ENCODE results near the gene PCGF6.
"Not testable (repeated sequence)": the region's sequence is repeated elsewhere in the genome, so short reads cannot be mapped to it uniquely, and the experiment has no call there.

The PCGF6 gene, protein sequence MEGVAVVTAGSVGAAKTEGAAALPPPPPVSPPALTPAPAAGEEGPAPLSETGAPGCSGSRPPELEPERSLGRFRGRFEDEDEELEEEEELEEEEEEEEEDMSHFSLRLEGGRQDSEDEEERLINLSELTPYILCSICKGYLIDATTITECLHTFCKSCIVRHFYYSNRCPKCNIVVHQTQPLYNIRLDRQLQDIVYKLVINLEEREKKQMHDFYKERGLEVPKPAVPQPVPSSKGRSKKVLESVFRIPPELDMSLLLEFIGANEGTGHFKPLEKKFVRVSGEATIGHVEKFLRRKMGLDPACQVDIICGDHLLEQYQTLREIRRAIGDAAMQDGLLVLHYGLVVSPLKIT

DNA sequence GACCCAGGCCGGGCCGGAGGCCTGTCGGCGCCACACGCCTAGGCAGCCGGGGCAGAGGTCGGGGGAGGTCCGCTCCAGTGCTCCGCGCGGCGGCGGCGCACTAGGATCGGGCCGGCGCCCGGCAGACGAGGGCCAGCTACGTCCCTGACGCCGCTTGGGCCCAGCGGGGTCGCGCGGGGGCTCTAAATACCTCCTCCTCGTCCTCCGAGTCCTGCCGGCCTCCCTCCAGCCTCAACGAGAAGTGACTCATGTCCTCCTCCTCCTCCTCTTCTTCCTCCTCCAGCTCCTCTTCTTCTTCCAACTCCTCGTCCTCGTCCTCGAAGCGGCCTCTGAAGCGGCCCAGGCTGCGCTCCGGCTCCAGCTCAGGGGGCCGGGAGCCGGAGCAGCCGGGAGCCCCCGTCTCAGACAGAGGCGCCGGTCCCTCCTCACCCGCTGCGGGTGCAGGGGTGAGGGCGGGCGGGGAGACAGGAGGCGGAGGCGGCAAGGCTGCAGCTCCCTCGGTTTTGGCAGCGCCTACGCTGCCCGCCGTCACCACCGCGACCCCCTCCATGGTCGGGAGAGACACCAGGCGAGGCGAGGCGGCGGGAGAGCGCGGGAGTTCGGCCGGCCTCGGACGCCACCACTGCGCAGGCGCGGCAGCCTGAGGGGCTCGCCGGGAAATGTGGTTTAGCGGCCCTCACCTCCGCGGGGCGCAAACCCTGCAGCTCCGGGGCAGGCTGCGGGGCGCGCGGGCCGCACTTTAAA, at the start of gene PCGF6:
TSS of gene PCGF6 (minus strand) at position 624 of the 744 bp plus-strand sequence. CDS start at position 550, 74 bp downstream.
- DNase-seq, result peak; percentile 73 to 74

DNA sequence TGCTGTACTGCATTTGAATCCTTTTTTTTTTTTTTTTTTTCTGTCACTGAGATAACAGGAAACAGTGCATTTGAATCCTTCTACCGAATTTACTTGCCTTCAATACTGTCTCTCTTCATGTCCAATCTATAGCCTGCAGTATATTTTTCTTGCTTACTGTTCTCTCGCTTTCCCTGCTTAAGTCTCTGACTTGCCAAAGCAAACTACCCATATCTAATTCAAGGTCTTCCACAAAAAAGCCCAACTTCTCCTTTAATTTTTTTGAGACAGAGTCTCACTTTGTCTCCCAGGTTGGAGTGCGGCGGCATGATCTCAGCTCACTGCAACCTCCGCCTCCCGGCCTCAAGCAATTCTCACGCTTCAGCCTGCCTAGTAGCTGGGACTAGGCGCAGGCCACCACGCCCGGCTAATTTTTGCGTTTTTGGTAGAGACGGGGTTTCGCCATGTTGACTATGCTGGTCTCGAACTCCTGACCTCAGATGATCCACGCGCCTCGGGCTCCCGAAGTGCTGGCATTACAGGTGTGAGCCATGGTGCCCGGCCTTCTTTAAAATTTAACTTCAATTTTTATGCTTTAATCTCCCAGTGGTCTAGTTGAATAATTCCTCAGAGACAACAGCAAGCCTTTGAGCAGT, 46.4 kb upstream of the PCGF6 start:
- DNase-seq, result no peak

DNA sequence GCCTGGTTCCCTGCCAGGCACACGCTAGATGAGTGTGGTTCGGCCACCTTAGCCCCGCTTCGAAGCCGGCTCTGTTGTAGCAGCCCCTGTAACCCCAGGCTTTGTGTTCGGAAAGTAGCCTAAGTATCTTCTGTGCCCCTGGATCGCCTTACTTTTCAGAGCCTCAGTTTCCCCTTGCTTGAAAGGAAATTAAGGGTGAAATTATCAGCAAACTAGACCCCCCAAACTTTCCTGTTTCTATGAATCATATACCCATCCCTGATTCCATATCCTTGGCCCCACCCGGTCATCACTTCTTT, 45.8 kb upstream of the PCGF6 start:
- no peak for DNase-seq

DNA sequence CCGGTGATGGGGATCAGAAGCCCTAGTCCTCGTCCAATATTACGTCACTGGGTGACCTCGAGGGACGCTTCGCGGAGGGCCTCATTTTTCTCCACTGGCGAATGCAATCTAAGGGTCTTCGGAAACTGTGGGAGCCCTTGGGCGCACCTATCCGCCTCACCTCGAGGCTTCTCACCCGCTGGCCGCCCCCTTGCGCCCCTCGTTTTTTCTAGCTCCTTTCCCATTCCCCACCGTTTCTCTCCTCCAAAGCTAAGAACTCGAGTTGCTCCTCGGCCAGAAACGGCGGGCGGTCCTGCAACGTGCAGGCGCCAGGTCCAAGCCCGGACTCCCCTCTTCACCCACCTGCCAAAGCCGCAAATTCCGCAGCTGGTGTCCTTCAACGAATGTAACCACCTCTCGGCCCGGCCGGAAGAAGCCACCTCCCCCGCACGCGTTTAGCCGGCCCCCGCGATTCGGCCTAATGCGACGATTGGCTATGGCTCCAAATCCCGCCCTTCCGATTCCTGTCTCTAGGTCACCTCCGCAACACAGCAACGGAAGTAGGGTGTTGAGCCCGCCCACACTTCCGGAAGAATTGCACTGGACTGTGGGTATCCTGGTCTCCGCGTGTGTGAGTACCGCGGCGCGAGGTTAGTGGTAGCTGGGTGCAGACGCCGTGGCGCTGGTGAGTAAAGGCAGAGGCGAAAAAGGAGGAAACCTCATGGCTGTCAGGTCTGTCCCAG, 45.3 kb upstream of the PCGF6 start, which contains the start of the genes ATP5MK and PDCD11:
TSS of gene ATP5MK (minus strand) at position 409 of the 722 bp plus-strand sequence. CDS start 4,018 bp downstream, outside the sequence.
TSS of gene PDCD11 (plus strand) at position 560 of the 722 bp plus-strand sequence. CDS start 1,801 bp downstream, outside the sequence.
- DNase-seq, result peak; percentile 95

DNA sequence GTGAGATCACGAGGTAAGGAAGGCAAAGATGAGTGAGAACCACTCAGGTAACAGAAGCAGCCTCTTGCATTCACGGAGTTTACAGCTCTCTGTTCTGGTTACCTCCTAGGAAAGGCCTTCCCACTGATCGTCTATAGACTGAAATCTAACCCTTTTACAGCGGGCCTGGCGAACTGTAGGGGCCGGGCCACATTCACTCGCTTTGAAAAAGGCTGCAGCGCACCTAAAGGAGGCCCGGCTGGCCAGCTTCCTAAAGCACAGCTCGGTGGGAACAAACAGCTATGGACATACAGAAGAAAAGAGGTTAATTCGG, 44.8 kb upstream of the PCGF6 start:
- DNase-seq, result no peak

DNA sequence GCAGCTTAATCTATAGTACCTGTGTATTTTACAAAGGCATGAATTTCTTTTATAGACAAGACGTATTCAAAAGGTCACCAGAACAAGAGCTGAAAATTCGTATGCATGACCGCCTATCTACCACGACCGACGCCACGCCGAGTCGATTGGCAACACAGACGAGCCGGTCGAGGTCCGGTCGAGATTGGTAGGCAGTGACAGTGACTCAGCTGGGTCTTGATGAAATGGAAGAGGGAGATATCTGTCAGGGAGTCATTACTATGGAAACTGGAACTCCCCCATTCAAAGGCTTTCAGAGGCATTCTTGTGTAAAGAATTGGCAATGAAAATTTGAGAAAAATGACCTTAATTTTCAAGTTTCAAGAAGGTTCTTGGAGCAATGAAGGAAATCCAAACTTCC, 43.2 kb upstream of the PCGF6 start:
- DNase-seq, result no peak

DNA sequence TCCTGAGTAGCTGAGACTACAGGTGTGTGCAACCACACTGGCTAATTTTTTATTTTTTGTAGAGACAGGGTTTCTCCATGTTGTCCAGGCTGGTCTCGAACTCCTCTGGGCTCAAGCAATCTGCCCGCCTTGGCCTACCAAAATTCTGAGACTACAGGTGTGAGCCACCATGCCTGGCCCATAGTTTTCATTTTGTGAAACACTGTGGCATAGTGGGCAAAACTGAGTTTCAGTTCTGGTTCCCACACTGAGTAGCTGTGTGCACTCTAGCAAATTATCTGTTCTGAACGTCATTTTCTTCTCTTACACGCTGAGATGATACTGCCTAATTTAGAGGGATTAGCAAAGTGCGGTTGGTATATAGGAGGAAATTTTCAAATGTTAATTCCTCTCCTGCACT, 31.8 kb upstream of the PCGF6 start:
- DNase-seq, result no peak

DNA sequence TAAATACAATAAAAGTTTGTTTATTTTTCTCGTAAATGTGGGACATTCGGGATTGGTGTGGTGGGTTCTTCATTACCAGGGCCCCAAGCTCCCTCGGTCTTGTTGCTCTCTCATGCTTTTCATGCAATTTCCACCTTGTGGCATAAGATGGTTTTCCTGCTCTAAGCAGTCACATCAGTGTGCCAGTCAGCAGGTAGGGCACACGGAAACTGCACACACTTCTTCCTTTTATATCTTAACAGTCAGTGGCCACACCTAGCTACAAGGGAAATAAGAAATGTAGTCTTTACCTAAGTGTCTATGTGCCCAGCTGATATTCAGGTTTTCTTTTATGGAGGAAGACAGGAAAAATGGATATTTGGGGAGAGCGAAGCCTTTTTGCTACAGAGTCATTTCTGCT, 23.3 kb upstream of the PCGF6 start:
- no peak for DNase-seq

DNA sequence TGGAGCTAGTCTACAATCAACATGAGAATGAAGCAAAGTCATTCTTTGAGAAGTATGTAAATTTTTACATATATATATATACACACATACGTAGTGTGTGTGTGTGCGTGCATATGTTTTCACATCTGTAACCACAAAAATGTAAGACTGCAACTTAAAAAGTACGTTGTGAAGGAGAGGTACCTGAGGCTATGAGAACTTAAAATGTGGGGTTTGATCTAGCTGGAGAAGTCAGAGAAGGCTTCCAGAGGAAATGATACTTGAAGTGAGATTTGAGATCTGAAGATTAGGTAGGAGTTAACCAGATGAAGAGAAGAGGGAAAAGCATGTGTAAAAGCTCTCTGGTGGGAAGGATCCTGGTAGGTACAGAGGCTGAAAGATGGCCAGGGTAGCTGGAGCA, 22.6 kb upstream of the PCGF6 start:
- no peak for DNase-seq

DNA sequence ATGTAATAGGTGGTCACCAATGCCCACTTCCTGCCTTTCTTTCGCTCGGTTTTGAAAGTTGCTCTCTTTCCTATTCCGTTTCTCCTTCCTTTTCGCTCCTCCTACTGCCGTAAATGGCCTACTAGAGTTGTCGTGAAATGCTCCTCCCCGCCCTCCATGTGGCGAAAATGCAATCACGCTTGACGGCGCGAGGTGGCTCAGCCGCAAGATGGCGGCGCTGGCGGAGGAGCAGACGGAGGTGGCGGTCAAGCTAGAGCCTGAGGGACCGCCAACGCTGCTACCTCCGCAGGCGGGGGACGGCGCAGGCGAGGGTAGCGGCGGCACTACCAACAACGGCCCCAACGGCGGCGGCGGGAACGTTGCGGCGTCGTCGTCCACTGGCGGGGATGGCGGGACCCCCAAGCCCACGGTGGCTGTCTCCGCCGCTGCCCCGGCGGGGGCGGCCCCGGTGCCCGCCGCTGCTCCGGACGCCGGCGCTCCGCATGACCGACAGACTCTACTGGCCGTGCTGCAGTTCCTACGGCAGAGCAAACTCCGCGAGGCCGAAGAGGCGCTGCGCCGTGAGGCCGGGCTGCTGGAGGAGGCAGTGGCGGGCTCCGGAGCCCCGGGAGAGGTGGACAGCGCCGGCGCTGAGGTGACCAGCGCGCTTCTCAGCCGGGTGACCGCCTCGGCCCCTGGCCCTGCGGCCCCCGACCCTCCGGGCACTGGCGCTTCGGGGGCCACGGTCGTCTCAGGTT, 17.0 kb upstream of the PCGF6 start, which contains the start of gene TAF5:
TSS of gene TAF5 (plus strand) at position 195 of the 737 bp plus-strand sequence. CDS start at position 209, 14 bp downstream.
- peak; percentile 90 to 93 for DNase-seq

DNA sequence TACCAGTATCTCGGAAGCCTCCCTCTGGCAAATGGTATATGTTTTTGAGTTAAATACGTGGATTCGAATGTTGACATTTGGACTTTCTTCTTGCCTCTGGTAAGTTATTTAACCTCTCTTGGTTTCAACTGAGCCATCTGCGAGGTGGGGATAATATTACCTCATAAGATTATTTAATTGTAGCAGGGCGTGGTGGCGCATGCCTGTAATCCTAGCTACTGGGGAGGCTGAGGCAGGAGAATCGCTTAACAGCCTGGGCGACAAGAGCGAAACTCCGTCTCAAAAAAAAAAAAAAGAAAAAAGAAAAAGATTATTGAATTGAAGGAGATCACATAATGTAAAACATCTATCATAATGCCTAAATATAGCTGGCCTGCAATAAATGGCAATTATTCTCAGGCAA, 16.4 kb upstream of the PCGF6 start:
- no peak for DNase-seq

DNA sequence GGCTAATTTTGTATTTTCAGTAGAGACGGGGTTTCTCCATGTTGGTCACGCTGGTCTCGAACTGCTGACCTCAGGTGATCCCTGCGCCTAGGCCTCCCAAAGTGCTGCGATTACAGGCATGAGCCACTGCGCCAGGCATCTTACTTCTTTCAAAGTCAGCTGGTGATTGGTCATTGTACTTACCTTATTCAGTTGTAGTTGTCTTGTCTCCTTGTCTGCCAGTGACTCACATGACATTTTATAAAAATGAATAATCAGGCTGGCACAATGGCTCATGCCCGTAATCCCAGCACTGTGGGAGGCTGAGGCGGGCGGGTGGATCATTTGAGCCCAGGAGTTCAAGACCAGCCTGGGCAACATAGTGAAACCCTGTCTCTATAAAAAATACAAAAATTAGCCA, 9.9 kb upstream of the PCGF6 start:
- DNase-seq, result not testable (repeated sequence)

DNA sequence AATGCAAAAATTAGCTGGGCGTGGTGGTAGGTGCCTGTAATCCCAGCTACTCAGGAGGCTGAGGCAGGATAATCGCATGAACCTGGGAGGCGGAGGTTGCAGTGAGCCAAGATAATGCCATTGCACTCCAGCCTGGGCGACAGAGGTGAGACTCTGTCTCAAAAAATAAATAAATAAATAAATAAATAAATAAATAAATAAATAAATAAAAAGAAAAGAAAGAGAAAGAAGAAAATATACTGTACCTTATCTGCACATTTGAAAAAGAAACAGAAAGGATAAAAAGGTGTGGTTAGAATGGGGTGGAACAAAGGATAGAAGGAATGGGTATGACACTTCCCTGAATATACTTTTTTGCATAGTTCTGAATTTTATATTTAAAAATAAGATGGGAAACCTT, 8.6 kb upstream of the PCGF6 start:
- DNase-seq, result not testable (repeated sequence)

DNA sequence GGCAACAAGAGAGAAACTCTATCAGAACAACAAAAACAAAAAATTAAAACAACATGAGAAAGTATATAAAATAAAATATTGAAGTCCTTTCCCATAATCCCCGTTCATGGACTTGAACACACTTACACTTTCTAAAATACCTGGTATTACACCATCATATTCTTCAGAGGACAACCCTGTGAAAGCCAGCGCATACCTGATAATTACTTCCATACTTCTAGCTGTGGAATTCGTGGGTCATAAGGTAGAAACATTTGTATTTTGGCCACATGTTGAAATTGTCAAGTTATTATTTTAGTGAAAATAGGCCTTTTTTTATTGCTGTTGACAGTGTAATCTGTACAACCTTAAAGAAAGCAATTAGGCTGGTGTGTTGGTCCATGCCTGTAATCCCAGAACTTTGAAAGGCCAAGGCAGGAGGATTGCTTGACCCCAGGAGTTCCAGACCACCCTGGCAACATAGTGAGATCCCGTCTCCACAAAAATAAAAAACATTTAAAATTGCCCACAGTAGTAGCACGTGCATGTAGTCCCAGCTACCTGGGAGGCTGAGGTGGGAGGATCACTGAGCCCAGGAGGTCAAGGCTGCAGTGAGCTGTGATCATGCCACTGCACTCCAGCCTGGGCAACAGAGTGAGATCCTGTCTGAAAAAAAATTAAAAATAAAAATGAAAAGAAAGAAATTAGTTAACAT, 5.1 kb upstream of the PCGF6 start:
- no peak for DNase-seq

DNA sequence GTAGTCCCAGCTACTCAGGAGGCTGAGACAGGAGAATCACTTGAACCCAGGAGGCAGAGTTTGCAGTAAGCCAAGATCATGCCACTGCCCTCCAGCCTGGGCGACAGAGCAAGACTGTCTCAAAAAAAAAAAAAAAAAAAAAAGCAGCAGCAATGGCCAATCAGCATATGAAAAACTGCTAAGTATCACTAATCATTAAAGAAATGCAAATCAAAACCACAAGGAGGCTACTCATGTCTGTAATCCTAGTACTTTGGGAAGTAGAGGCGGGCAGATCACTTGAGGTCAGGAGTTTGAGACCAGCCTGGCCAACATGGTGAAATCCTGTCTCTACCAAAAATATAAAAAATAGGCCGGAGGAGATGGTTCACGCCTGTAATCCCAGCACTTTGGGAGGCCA, 3.6 kb upstream of the PCGF6 start:
- DNase-seq, result not testable (repeated sequence)

DNA sequence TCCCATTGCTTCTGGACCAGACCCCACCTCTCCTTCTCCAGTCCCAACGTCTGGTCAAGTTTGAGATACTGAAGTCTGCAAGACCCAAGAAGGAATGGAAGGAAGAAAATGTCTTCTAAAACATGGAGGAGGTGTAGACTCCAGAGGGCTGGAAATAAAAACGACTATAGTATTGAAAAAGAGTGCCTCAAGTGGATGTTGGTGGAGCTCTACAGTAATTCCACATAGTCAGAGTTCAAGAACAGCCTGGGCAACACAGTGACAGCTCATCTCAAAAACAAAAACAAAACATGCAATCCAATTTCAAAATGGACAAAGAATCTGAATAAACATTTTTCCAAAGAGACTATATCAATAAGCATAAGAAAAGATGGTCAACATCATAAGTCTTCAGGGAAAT, 2.3 kb upstream of the PCGF6 start:
- no peak for DNase-seq

DNA sequence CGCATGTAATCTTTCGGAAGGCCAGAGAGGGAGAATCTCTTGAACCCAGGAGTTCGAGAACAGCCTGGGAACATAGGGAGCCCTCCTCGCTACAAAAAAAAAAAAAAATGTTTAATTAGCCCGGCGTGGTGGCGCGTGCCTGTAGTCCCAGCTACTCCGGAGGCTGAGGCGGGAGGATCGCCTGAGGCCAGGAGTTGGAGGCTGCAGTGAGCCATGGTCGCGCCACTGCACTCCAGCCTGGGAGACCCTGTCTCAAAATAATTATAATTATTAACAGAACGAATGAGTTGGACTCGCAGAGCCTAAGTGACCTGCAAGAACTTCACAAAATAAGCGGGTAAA, 794 bp downstream of the PCGF6 start:
- DNase-seq, result no peak

DNA sequence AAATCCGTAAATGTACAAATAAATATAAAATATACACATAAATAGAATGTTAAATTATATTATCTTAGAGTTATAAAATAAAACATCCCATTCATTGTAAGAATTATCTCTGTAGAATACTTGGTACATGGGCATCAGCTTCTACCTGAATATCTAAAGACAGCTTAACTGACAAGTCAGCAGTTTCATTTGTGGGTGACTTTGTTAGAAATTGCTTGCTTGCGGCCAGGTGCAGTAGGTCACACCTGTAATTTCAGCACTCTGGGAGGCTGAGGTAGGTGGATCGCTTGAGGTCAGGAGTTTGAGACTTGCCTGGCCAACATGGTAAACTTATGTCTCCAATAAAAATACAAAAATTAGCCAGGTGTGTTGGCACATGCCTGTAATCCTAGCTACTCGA, 14.6 kb downstream of the PCGF6 start:
- DNase-seq, result no peak

DNA sequence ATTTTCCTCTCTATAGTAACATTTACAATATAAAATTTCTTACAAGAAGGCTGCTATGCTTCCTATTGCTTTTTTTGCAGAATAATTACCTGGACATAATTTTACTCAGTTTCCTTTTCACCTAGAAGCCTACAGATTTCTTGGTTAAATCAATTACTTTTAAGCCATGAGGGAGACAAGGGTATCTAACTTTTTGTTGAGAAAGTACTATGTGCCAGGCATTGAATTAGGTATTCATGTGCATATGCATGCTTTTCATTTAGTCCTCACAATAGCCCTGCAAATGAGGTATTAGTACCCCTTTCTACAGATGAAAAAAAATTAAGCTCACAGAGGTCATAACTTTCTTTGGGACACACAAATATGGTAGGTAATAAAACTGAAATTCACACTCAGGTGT, 16.4 kb downstream of the PCGF6 start:
- no peak for DNase-seq

DNA sequence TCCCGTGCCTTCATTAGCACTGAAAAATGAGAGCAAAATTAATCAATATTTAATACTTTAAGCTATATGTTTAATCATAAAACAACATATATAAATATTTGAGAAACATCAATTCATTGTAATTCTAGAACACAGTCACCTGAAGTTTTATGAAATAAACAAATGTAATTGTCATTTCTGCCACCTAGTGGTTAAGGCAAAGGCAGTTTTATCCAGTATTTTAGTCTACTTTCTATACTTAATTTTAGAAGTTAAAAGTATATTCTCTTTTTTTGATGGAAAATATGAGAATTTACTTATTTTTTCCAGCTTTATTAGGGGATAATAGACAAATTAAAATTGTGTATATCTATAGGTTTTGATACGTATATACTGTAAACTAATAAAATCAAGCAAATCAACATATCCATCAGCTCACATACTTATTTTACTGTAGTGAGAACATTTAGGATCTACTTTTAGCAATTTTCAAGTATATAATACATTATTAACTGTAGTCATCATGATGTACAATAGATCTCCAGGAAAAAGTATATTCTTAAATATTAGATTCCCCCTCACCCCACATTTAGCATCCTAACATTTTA, 16.9 kb downstream of the PCGF6 start:
- DNase-seq, result peak in 1 of 2 donors; percentile 23

DNA sequence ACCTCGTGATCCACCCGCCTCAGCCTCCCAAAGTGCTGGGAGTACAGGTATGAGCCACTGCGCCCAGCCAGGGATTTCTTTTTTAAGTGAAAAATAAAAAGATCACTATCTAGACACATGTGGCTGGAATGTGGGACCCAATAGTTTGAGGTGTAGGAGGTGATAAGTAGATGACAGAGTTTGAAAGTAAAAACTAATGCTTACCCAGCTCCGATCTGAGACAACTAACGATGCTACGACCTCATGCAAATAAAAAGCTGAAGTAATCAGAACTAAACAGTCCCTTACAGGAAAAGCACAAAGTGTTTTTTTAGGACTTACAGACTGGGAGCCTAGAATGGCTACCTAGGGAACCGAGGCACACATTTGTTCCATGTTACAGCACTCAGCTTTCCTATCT, 23.0 kb downstream of the PCGF6 start:
- no peak for DNase-seq

DNA sequence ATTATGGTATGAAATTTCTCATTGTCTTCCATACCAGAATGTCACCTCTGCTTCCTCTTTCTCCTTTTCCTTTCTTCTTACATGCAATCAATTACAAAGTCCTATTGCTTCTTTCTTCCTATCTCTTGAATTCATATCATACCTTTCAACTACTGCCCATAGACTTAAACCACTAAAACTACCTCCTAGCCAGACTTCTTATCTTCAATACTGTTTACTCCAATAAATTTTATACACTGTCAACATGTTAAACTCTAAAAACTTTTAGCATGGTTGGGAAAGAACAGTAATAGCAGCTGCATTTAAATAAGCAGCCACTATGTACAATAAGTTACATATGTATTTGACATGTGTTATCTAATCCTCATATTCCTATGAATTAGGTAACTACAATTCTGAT, 34.9 kb downstream of the PCGF6 start:
- no peak for DNase-seq
